ENCODE results near the gene SLC12A5. TPM values are rescaled to one million over a fixed set of nuclear protein-coding genes. Genes with fewer than 3 reads are reported as not detected.
A peak's percentile ranks its signal among the peaks of the same experiment; 100 is the strongest.

SLC12A5 gene
- total RNA-seq, 1 donor from 2014 or later = 1.2 TPM

DNA sequence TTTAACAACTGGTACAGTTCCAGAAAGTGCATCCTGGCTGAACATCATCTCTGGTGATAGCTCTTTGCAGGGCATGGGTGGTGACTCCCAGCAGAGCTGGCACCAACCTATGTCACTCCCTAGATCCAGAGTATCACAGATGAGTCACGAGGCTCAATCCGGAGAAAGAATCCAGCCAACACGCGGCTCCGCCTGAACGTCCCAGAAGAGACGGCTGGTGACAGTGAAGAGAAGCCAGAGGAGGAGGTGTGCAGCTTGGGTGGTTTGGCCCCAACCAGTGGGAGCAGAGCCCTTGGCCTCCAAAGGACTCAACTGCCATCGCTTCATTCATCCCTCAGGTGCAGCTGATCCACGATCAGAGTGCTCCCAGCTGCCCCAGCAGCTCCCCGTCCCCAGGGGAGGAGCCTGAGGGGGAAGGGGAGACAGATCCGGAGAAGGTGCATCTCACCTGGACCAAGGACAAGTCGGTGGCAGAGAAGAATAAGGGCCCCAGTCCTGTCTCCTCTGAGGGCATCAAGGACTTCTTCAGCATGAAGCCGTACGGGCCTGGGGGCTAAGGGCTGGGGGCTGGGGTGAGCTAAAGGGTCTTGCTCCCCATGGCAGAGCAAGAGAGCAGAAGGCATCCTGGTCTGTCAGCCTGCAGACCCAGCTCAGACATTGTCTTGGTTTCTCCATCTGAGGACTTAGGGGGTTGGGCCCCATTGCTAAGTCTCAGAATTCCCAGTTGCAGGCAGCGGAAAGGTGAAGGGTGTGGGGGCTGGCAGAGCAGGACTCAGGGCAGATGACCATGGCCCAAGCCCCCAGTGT, 27.2 kb downstream of the SLC12A5 start:
- peaks cover 13% of the 10 kb centered on the region for H3K36me3 ChIP-seq
- H3K4me1 ChIP-seq = peaks cover 43% of the 10 kb centered on the region
- no peak overlapping the region for H3K4me3 ChIP-seq
- intact Hi-C loops (cut with DNase I) = no loop called here
- H3K27me3 ChIP-seq (ENCODE audit: low read depth) = peaks cover 31% of the 10 kb centered on the region
- DNase-seq (no peak), ATAC-seq (no peak)
- TF ChIP-seq, protein P1, sequence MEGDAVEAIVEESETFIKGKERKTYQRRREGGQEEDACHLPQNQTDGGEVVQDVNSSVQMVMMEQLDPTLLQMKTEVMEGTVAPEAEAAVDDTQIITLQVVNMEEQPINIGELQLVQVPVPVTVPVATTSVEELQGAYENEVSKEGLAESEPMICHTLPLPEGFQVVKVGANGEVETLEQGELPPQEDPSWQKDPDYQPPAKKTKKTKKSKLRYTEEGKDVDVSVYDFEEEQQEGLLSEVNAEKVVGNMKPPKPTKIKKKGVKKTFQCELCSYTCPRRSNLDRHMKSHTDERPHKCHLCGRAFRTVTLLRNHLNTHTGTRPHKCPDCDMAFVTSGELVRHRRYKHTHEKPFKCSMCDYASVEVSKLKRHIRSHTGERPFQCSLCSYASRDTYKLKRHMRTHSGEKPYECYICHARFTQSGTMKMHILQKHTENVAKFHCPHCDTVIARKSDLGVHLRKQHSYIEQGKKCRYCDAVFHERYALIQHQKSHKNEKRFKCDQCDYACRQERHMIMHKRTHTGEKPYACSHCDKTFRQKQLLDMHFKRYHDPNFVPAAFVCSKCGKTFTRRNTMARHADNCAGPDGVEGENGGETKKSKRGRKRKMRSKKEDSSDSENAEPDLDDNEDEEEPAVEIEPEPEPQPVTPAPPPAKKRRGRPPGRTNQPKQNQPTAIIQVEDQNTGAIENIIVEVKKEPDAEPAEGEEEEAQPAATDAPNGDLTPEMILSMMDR (IDR thresholded peaks at IDR 0.05) = no peak
- no peaks in the 10 kb centered on the region for H3K9me3 ChIP-seq
- no peak overlapping the region for H3K27ac ChIP-seq

DNA sequence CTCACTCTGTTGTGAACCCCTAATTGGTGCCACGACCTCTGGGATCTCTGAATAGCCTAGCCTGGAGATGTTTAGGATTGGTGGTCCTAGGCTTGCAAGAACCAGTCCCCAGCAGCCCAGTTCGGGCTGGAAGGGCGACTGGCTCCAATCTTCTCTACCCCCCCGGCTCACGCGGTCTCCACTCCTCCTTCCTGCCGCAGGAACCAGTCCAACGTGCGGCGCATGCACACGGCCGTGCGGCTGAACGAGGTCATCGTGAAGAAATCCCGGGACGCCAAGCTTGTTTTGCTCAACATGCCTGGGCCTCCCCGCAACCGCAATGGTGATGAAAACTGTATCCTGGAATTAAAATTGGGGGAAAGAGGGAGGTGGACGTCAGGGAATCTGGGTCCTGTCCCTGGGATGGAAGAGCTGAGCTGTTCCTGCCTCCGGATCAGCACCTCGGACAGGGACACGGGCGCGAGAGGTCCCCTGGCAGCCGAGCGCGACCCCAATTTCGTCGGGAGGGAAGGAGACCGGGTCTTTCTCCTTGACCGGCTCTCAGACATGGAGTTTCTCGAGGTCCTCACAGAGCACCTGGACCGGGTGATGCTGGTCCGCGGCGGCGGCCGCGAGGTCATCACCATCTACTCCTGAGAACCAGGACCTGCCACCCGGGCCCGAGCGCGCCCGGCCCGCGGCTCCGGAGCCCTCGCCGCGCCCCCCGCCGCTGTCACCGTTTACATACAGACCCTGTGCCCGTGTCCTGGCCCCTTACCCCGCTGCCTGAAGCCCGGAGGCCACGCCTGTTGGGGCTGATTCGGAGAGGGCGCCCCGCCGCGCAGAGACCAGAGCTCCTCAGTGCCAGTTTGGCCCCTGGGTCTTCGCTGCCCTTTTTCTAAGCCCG, 28.2 kb downstream of the SLC12A5 start:
- H3K4me3 ChIP-seq = peak overlapping the region; percentile 40
- ATAC-seq (peak in 1 of 2 donors; percentile 9), DNase-seq (peak; percentile 54)

DNA sequence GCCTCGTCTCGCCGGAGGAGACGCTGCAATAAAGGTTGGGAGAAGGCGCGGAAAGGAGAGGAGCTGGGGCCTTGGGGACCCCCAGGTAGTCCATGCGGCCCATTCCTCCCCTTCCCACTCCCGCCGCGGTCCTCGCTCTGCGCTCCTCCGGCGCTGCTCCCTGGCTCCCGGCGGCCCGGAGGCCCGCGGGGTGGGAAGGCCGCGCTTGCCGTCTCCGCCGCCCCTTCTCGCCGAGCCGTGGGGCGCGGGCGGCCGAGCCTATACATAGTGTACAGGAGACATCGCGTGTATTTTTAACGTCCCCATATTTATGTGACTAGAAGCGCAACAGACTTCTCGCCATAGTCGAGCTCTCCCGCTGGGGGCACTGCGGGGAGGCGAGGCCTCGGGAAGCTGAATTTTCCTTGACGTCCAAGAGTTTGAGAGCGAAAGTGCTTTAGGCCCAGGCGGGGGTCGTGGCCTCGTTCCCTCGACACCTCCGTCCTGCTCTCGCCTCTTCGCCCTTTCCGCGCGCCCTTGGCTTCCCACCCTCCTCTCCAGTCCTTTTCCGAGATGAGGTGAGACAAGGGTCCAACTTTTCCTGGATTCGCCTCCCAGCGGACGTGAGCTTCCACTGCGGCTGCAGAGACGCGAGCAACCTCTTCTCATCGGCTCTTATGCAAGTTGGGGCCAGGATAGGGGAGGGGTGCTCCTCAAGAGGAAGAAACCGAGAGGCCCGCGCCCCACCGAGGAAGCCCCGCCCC, 29.0 kb downstream of the SLC12A5 start:
- peak; percentile 78 for DNase-seq
- intact Hi-C loops (cut with DNase I) = no loop called here
- Histone ChIP-seq H3K4me3 (peak overlapping the region; percentile 40), H3K27me3 (ENCODE audit: low read depth) (peaks cover 31% of the 10 kb centered on the region), H3K27ac (no peak overlapping the region), H3K36me3 (peaks cover 31% of the 10 kb centered on the region), H3K9me3 (no peaks in the 10 kb centered on the region), H3K4me1 (peaks cover 49% of the 10 kb centered on the region)
- peak; percentile 44 to 59 for ATAC-seq
- TF ChIP-seq, protein P1 (IDR thresholded peaks at IDR 0.05) = no peak

More for the DNA sequence above, 28.2 kb downstream of the SLC12A5 start:
- Histone ChIP-seq H3K27me3 (ENCODE audit: low read depth) (peaks cover 31% of the 10 kb centered on the region), H3K27ac (no peak overlapping the region), H3K9me3 (no peaks in the 10 kb centered on the region), H3K4me1 (peaks cover 49% of the 10 kb centered on the region), H3K36me3 (peaks cover 23% of the 10 kb centered on the region)
- intact Hi-C loops (cut with DNase I) = no loop called here
- TF ChIP-seq, protein P1 (IDR thresholded peaks at IDR 0.05) = no peak

DNA sequence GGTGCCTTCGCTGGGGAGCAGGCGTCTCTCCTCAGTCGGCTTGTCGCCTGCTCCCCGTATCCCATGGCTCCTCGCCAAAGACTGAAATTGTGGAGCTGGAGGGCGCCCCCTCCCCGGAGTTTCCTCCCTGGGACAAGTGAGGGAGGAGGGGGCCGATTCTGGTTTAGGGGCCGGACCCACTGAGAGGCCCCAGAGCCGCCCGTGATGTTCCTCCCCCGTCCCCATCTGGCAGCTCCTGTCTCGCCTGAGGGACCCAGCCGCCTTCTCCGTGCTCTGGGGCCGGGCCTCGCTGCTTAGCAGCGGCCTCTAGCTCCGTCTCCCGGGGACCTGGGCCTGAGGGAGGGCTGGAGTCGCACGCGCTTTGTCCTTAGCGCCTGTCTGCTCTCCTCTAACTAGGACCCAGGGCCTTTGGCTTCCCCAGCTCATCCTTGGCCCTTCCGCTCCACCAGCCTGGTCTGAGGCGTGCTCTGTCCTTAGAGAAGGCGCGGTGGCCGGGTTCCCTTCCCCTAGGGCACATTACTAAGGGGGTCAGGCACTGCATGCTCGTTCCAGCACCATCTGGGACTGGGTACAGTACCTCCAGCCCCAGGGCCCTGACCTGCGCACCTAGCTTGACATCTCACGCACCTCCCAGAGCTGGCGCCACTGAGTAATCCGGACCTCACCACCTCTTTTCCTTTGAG, 29.7 kb downstream of the SLC12A5 start:
- H3K9me3 ChIP-seq = no peaks in the 10 kb centered on the region
- peaks cover 31% of the 10 kb centered on the region for H3K27me3 ChIP-seq (ENCODE audit: low read depth)
- H3K4me1 ChIP-seq = peaks cover 49% of the 10 kb centered on the region
- ATAC-seq (peak in 1 of 2 donors; percentile 20), DNase-seq (peak; percentile 51)
- peaks cover 38% of the 10 kb centered on the region for H3K36me3 ChIP-seq
- H3K27ac ChIP-seq = no peak overlapping the region
- H3K4me3 ChIP-seq = peak overlapping the region; percentile 40
- TF ChIP-seq, protein P1 (IDR thresholded peaks at IDR 0.05) = no peak
- intact Hi-C loops (cut with DNase I) = no loop called here

All from lower lobe of right lung (tissue), 2 donors.